ENCODE results near the gene KLHL40. TPM values are rescaled to one million over a fixed set of nuclear protein-coding genes. Genes with fewer than 3 reads are reported as not detected.

KLHL40 gene, protein sequence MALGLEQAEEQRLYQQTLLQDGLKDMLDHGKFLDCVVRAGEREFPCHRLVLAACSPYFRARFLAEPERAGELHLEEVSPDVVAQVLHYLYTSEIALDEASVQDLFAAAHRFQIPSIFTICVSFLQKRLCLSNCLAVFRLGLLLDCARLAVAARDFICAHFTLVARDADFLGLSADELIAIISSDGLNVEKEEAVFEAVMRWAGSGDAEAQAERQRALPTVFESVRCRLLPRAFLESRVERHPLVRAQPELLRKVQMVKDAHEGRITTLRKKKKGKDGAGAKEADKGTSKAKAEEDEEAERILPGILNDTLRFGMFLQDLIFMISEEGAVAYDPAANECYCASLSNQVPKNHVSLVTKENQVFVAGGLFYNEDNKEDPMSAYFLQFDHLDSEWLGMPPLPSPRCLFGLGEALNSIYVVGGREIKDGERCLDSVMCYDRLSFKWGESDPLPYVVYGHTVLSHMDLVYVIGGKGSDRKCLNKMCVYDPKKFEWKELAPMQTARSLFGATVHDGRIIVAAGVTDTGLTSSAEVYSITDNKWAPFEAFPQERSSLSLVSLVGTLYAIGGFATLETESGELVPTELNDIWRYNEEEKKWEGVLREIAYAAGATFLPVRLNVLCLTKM
- 1 to 10 TPM in 1 of 4 donors, under 1 TPM in 3; 0.09 to 1.6 (median 0.40) TPM for total RNA-seq
- polyA plus RNA-seq: 0.29 TPM
- long read RNA-seq, donor 1, transcript KLHL40-201 (6 exons, 2,517 nt): major isoform, 5 of 6 reads
- long read RNA-seq, donor 1, partial matches to known transcripts: 0 of 6 reads
- long read RNA-seq, donor 1, other reads (novel, unspliced or antisense): 1 of 6 reads
- long read RNA-seq, donor 2: 0 reads
- long read RNA-seq, donor 3, transcript KLHL40-201 (6 exons, 2,517 nt): major isoform, 7 of 7 reads
- long read RNA-seq, donor 3, partial matches to known transcripts: 0 of 7 reads
- long read RNA-seq, donor 3, other reads (novel, unspliced or antisense): 0 of 7 reads
- long read RNA-seq, donor 4, partial matches to known transcripts: 0 of 4 reads
- long read RNA-seq, donor 4, other reads (novel, unspliced or antisense): 2 of 4 reads

DNA sequence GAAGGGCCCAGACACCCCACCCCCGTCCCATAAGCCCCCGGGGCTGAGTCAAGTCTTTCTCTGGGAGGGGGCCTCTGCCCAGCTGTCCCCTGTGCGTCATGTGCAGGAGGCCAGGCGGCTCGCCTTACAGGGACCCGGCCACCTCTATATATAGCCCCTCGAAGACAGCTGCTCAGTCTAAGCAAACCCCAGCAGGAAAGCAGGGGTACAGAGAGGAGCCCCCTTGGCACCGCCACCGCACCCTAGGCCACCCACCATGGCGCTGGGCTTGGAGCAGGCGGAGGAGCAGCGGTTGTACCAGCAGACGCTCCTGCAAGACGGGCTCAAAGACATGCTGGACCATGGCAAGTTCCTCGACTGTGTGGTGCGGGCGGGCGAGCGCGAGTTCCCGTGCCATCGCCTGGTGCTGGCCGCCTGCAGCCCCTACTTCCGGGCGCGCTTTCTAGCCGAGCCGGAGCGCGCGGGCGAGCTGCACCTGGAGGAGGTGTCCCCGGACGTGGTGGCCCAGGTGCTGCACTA, at the start of gene KLHL40:
Gene KLHL40 (plus strand): TSS at position 175 of the 519 bp plus-strand sequence. CDS start 82 bp downstream, at position 257.
- no peak within 1 kb of the TSS for H3K4me3 ChIP-seq (ENCODE audit: low read length)
- ATAC-seq (peak in 1 of 2 donors; percentile 3), DNase-seq (peak; percentile 12 to 55 (median 40))
- H3K9me3 ChIP-seq (ENCODE audit: control insufficient read depth, low read length): no peaks in the 10 kb centered on the region
- no peaks in the 10 kb centered on the region for H3K4me1 ChIP-seq (ENCODE audit: control insufficient read depth, insufficient read depth, low read length)
- 51% methylated on average over 34 of the region's 34 CpGs for WGBS
- intact Hi-C loops (cut with DNase I): no loop called here
- H3K27me3 ChIP-seq (ENCODE audit: control insufficient read depth, insufficient read depth): no peaks in the 10 kb centered on the region
- H3K27ac ChIP-seq (ENCODE audit: low read length): peak within 1 kb of the TSS; percentile 55

DNA sequence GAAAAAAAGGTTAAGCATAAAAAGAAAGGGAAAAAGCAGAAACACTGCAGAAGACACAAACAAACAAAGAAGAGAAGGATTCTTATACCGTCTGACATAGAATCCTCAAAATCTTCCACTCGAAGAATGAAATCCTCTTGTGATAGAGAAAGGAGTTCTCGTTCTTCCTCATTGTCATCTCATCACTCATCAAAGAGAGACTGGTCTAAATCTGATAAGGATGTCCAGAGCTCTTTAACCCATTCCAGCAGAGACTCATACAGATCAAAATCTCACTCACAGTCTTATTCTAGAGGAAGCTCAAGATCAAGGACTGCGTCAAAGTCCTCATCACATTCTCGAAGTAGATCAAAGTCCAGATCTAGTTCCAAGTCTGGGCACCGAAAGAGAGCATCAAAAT, 48.3 kb upstream of the KLHL40 start:
- 84% methylated on average over 6 of the region's 6 CpGs for WGBS

DNA sequence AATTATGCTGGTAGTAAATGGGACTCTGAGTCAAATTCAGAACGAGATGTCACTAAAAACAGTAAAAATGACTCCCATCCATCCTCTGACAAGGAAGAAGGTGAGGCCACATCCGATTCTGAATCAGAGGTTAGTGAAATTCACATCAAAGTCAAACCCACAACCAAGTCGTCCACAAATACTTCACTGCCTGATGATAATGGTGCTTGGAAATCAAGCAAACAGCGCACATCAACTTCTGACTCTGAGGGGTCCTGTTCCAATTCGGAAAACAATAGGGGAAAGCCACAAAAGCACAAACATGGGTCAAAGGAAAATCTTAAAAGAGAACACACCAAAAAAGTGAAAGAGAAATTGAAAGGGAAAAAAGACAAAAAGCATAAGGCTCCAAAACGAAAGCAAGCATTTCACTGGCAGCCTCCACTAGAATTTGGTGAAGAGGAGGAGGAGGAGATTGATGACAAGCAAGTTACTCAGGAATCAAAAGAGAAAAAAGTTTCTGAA, 46.9 kb upstream of the KLHL40 start:
- Histone ChIP-seq H3K27ac (ENCODE audit: low read length) (no peak overlapping the region), H3K4me3 (ENCODE audit: low read length) (no peak overlapping the region), H3K27me3 (ENCODE audit: control insufficient read depth, insufficient read depth) (no peaks in the 10 kb centered on the region), H3K9me3 (ENCODE audit: control insufficient read depth, low read length) (no peaks in the 10 kb centered on the region), H3K4me1 (ENCODE audit: control insufficient read depth, insufficient read depth, low read length) (no peaks in the 10 kb centered on the region)
- ATAC-seq: no peak
- WGBS: 69% methylated on average over 6 of the region's 6 CpGs
- no peak for DNase-seq
- intact Hi-C loops (cut with DNase I): no loop called here

More for the DNA sequence above, 48.3 kb upstream of the KLHL40 start:
- H3K4me3 ChIP-seq (ENCODE audit: low read length): no peak overlapping the region
- no peak overlapping the region for H3K27ac ChIP-seq (ENCODE audit: low read length)
- no peaks in the 10 kb centered on the region for H3K9me3 ChIP-seq (ENCODE audit: control insufficient read depth, low read length)
- intact Hi-C loops (cut with DNase I): no loop called here
- ATAC-seq (no peak), DNase-seq (no peak)
- no peaks in the 10 kb centered on the region for H3K27me3 ChIP-seq (ENCODE audit: control insufficient read depth, insufficient read depth)
- no peaks in the 10 kb centered on the region for H3K4me1 ChIP-seq (ENCODE audit: control insufficient read depth, insufficient read depth, low read length)

DNA sequence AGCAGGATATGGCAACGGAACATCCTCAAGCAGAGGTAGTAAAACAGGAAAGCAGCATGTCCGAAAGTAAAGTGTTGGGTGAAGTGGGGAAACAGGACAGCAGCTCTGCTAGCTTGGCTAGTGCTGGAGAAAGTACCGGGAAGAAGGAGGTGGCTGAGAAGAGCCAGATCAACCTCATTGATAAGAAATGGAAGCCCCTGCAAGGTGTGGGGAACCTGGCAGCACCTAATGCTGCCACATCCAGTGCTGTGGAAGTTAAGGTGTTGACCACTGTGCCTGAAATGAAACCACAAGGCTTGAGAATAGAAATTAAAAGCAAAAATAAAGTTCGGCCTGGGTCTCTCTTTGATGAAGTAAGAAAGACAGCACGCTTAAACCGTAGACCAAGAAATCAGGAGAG, 46.1 kb upstream of the KLHL40 start:
- H3K4me1 ChIP-seq (ENCODE audit: control insufficient read depth, insufficient read depth, low read length): no peaks in the 10 kb centered on the region
- no peak overlapping the region for H3K4me3 ChIP-seq (ENCODE audit: low read length)
- H3K27ac ChIP-seq (ENCODE audit: low read length): peak overlapping the region; percentile 41
- ATAC-seq (no peak), DNase-seq (no peak)
- intact Hi-C loops (cut with DNase I): no loop called here
- WGBS: 73% methylated on average over 6 of the region's 6 CpGs
- no peaks in the 10 kb centered on the region for H3K27me3 ChIP-seq (ENCODE audit: control insufficient read depth, insufficient read depth)
- no peaks in the 10 kb centered on the region for H3K9me3 ChIP-seq (ENCODE audit: control insufficient read depth, low read length)

DNA sequence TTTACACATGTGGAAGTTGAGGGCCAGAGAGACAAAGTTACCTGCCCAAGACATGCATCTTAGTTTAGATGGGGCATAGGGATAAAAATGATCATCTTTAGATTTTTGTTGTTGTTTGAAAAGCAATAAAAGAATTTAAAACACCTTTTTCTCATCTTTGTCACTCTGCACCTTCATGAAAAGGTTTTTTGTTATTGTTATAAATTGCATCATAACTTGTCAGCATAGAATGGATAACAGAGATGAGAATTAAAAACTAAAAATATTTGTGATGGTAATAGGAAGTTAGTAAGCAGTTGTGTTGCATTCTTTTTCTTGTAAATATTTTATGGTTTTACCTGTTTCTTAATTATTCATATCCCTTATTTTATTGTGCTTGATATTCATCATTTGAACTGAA, 45.2 kb upstream of the KLHL40 start:
- Histone ChIP-seq H3K4me1 (ENCODE audit: control insufficient read depth, insufficient read depth, low read length) (no peaks in the 10 kb centered on the region), H3K4me3 (ENCODE audit: low read length) (no peak overlapping the region), H3K27me3 (ENCODE audit: control insufficient read depth, insufficient read depth) (no peaks in the 10 kb centered on the region), H3K27ac (ENCODE audit: low read length) (no peak overlapping the region), H3K9me3 (ENCODE audit: control insufficient read depth, low read length) (no peaks in the 10 kb centered on the region)
- ATAC-seq (no peak), DNase-seq (no peak)
- intact Hi-C loops (cut with DNase I): no loop called here

DNA sequence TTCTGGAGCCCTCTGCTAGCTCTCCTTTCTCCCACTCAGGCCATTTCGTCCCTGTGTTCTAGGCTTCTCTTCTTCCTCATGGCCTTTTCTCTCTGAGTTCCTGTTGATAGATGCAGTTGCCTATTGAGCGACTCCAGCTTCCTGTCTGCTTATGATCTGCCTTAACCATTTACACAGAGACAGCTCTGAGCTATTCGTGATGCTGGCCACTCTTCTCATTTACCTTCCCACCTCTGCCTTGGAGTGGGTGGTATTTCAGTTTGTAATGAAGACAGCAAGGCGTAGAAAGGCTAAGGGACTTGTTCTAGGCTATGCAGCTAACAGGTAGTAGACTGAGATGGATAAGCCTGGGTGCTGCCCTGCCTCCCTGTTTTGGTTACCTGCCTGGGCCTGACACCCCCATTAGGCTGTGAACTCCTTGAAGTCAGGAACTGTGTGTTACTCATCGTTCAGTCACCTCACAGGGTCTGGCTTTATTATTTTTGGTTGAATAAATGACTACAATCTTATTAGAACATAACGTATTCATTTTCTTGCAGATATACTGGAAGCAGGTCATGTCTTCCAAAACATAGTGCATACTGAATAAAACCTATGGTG, 44.5 kb upstream of the KLHL40 start:
- H3K4me3 ChIP-seq (ENCODE audit: low read length): no peak overlapping the region
- H3K27me3 ChIP-seq (ENCODE audit: control insufficient read depth, insufficient read depth): no peaks in the 10 kb centered on the region
- no peaks in the 10 kb centered on the region for H3K9me3 ChIP-seq (ENCODE audit: control insufficient read depth, low read length)
- DNase-seq (no peak), ATAC-seq (no peak)
- H3K27ac ChIP-seq (ENCODE audit: low read length): no peak overlapping the region
- WGBS: 78% methylated on average over 6 of the region's 6 CpGs
- intact Hi-C loops (cut with DNase I): no loop called here
- no peaks in the 10 kb centered on the region for H3K4me1 ChIP-seq (ENCODE audit: control insufficient read depth, insufficient read depth, low read length)

DNA sequence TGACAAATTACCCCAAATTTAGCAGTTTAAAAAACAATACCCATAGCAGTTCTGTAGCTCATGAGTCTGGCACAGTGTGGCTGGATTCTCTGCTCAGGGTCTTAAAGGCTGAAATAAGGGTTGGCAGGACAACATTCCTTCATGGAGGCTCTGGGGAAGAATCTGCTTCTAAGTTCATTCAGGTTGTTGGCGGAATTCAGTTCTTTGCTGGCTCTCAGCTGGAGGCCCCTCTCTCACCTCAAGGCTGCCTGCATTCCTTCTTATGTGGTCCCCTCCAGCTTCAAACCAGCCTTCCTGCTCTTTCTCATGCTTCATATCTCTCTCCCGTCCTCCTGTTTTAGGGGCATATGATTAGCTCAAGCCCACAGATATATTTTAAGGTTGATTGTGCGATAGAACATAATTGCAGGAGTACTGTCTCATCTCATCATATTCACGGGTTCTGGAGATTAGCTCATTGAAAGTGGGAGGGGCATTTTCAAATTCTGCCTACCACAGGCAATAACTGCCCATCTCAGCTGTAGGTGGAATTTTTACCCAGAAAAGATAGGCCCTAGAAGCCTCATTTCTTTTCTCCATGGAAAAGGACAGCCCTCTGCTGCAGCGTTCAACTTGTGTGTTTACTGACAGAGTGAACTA, 37.4 kb upstream of the KLHL40 start:
- no peak overlapping the region for H3K27ac ChIP-seq (ENCODE audit: low read length)

DNA sequence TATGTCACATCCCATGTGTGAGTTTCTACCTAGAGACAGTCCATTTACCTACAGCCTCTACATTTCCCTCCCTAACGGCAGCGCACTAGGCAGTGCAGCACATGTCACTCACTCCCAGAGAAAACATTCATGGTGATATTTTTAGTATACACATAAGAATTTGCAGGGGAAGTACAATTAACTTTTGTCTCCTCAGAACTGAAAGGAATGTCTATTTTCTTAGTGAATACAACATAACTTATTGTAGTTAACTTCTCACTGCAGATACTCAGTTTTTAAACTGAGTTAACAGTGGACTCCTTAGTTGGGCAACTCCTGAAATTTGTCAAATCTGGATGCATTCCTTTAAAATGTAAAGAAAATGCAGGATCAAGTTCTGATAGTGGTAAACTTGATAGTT, 36.3 kb upstream of the KLHL40 start:
- intact Hi-C loops (cut with DNase I): no loop called here
- no peak overlapping the region for H3K27ac ChIP-seq (ENCODE audit: low read length)
- no peaks in the 10 kb centered on the region for H3K9me3 ChIP-seq (ENCODE audit: control insufficient read depth, low read length)
- 51% methylated on average over 2 of the region's 2 CpGs for WGBS
- H3K27me3 ChIP-seq (ENCODE audit: control insufficient read depth, insufficient read depth): no peaks in the 10 kb centered on the region
- ATAC-seq (no peak), DNase-seq (no peak)
- peaks cover 15% of the 10 kb centered on the region for H3K4me1 ChIP-seq (ENCODE audit: control insufficient read depth, insufficient read depth, low read length)
- no peak overlapping the region for H3K4me3 ChIP-seq (ENCODE audit: low read length)

More for the DNA sequence above, 37.4 kb upstream of the KLHL40 start:
- Histone ChIP-seq H3K9me3 (ENCODE audit: control insufficient read depth, low read length) (no peaks in the 10 kb centered on the region), H3K27me3 (ENCODE audit: control insufficient read depth, insufficient read depth) (no peaks in the 10 kb centered on the region), H3K4me1 (ENCODE audit: control insufficient read depth, insufficient read depth, low read length) (peaks cover 15% of the 10 kb centered on the region), H3K4me3 (ENCODE audit: low read length) (no peak overlapping the region)
- intact Hi-C loops (cut with DNase I): no loop called here
- DNase-seq: no peak
- no peak for ATAC-seq
- 64% methylated on average over 5 of the region's 5 CpGs for WGBS

DNA sequence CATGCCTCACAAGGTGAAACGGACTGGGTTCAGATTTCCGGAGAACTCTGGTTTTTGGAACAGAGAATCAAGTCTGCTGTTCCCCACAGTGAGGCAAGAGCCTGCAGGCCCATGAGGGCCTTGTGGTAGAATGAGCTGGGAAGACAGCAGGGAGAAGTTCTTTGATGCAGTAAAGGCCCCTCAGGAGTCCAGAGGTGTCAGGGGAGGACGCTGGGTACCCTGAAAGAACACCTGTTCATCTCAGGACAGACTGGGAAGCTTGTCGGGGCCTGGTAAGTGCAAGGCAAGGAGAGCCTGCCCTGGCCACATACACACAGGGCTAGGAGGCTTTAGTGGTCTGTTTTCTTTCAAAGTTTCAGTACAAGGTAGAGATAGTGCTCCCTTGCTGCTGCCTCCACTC, 35.6 kb upstream of the KLHL40 start:
- ATAC-seq (no peak), DNase-seq (no peak)
- WGBS: 84% methylated on average over 4 of the region's 4 CpGs
- Histone ChIP-seq H3K27me3 (ENCODE audit: control insufficient read depth, insufficient read depth) (no peaks in the 10 kb centered on the region), H3K27ac (ENCODE audit: low read length) (no peak overlapping the region), H3K9me3 (ENCODE audit: control insufficient read depth, low read length) (no peaks in the 10 kb centered on the region), H3K4me3 (ENCODE audit: low read length) (no peak overlapping the region), H3K4me1 (ENCODE audit: control insufficient read depth, insufficient read depth, low read length) (peaks cover 15% of the 10 kb centered on the region)
- intact Hi-C loops (cut with DNase I): loop anchor here in 3 of 4 donors (10.0 kb wide), 2 partner anchors 45 to 95 kb away; partner anchors contain the start of gene NKTR (in 2 of the 3)
